Sigmoid colon (tissue), 4 donors: ENCODE results near the gene C1orf21.

ENCODE experiments used
- EP300 ChIP-seq, 4 donors: sonication (generic); formaldehyde crosslinking; IDR thresholded peaks; one replicate each; pipeline ENCODE4 v1.6.1; 2017; ENCODE audit warnings: antibody characterized with exemption in 4 of 4
- POLR2AphosphoS5 ChIP-seq, 4 donors: sonication (generic); formaldehyde crosslinking; IDR thresholded peaks; one replicate each; pipeline ENCODE4 v1.6.1; 2017; ENCODE audit warnings: antibody characterized with exemption in 4 of 4
- TF ChIP-seq, protein P1 (sequence below), 4 experiments: fragments of 450-650 bp in 3 of 4; fragments of 200-600 bp in 1 of 4; IDR thresholded peaks; one replicate each; pipeline ENCODE4 v1.5.1; 2016 to 2019; ENCODE audit warnings: antibody characterized with exemption in 4 of 4, mild to moderate bottlenecking in 3 of 4, moderate library complexity in 2 of 4

DNA sequence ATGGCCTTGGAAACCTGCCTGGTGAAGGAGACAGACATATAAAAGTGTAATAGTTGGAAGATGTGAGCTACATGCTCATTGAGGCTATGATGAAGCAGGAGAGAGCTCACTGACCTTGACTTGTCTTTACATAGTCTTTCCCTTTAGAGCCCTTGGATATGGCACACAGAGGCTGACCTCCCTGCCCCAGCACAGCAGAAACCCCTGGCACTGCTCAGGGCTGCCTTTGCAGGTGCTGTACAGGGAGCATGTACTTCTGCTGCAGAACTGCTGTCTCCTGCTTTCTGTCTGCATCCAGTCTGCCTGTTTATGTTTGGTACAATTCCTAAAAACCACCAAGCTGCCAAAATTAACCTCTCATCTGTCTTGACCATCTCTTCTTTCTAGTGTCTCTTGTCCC, 80.5 kb downstream of the C1orf21 start:
- TF ChIP-seq, protein P1, sequence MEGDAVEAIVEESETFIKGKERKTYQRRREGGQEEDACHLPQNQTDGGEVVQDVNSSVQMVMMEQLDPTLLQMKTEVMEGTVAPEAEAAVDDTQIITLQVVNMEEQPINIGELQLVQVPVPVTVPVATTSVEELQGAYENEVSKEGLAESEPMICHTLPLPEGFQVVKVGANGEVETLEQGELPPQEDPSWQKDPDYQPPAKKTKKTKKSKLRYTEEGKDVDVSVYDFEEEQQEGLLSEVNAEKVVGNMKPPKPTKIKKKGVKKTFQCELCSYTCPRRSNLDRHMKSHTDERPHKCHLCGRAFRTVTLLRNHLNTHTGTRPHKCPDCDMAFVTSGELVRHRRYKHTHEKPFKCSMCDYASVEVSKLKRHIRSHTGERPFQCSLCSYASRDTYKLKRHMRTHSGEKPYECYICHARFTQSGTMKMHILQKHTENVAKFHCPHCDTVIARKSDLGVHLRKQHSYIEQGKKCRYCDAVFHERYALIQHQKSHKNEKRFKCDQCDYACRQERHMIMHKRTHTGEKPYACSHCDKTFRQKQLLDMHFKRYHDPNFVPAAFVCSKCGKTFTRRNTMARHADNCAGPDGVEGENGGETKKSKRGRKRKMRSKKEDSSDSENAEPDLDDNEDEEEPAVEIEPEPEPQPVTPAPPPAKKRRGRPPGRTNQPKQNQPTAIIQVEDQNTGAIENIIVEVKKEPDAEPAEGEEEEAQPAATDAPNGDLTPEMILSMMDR (IDR thresholded peaks at IDR 0.05), result no peak
- TF ChIP-seq POLR2AphosphoS5 (IDR thresholded peaks at IDR 0.05) (no peak), EP300 (IDR thresholded peaks at IDR 0.05) (no peak)
